PFSK-1 (cell line): ENCODE results near the gene FBXO8.

Experiments
- FOXP2 ChIP-seq: optimal IDR thresholded peaks from 2 replicates; pipeline ENCODE3; 2011; ENCODE audit warnings: borderline replicate concordance, control low read depth, inconsistent platforms; ENCODE audit not compliant: insufficient read depth; ENCODE audit errors: extremely low read length, extremely low read depth
- POLR2AphosphoS5 ChIP-seq: IDR thresholded peaks from 2 replicates; pipeline ENCODE4 v1.6.1; 2012; ENCODE audit warnings: low read depth, mild to moderate bottlenecking, control low read depth, low read length, moderate library complexity
- TF ChIP-seq, protein P1 (sequence below), 2 experiments: IDR thresholded peaks; 2 replicates each; pipeline versions ENCODE4 v1.6.1 to v1.8.0; 2011 to 2012; ENCODE audit warnings: low read depth in 2 of 2, low read length in 2 of 2, control low read depth in 1 of 2, inconsistent platforms in 1 of 2, mild to moderate bottlenecking in 1 of 2, moderate library complexity in 1 of 2; ENCODE audit not compliant: insufficient read depth in 1 of 2

DNA sequence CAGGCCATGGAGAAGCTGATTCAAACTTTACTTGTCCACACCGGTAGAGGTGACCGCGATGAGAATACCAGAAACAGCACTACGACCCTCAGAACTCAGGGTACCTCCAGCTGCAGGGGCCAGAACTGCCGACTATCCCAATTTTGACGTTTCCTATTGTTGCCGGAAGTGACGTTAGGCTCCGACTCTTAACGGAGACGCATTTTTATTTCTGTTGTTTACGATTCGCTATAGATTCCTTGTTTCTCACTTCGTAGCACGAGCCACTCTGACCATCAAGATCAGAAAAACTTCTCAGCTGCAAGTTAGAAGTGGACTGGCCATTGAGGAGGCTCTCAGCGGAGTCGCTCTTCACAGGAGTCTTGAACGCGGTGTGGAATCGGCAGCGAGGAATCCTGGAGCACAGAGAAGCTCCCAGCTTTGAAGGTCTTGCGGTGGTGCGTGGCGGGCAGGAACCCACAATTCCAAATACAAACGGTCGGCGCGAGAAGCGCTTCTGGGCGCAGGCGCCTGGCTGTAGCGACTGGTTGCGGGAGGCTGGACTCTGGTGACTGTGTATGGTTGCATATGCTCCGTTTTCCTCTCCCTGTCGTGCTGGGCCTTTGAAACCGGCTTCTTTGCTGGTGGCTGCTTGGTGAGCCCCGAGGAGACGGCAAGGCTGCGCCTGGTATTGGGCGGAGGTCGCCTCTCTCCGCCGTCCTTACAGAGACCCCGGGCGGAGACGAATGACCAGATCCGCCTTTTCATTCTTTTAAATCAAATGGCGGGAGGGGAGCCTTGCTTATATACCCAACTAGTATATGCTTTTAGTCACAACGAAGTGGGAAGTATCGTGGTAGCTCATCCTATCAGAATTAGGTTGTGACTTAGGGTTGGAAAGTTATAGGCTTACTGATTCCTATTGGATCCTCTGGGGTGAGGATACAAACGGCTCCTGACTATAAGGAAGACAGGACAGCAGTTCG is at the start of gene FBXO8, which contains the start of gene CEP44:
- peak; percentile 56 for TF ChIP-seq POLR2AphosphoS5
- no peak for TF ChIP-seq FOXP2
- TF ChIP-seq, protein P1, sequence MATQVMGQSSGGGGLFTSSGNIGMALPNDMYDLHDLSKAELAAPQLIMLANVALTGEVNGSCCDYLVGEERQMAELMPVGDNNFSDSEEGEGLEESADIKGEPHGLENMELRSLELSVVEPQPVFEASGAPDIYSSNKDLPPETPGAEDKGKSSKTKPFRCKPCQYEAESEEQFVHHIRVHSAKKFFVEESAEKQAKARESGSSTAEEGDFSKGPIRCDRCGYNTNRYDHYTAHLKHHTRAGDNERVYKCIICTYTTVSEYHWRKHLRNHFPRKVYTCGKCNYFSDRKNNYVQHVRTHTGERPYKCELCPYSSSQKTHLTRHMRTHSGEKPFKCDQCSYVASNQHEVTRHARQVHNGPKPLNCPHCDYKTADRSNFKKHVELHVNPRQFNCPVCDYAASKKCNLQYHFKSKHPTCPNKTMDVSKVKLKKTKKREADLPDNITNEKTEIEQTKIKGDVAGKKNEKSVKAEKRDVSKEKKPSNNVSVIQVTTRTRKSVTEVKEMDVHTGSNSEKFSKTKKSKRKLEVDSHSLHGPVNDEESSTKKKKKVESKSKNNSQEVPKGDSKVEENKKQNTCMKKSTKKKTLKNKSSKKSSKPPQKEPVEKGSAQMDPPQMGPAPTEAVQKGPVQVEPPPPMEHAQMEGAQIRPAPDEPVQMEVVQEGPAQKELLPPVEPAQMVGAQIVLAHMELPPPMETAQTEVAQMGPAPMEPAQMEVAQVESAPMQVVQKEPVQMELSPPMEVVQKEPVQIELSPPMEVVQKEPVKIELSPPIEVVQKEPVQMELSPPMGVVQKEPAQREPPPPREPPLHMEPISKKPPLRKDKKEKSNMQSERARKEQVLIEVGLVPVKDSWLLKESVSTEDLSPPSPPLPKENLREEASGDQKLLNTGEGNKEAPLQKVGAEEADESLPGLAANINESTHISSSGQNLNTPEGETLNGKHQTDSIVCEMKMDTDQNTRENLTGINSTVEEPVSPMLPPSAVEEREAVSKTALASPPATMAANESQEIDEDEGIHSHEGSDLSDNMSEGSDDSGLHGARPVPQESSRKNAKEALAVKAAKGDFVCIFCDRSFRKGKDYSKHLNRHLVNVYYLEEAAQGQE (IDR thresholded peaks at IDR 0.05; ENCODE audit: insufficient read depth in 1 of 2, low read depth in 2 of 2, low read length in 2 of 2) = no peak
